ENCODE measurements around the gene IRGQ.

IRGQ gene

DNA sequence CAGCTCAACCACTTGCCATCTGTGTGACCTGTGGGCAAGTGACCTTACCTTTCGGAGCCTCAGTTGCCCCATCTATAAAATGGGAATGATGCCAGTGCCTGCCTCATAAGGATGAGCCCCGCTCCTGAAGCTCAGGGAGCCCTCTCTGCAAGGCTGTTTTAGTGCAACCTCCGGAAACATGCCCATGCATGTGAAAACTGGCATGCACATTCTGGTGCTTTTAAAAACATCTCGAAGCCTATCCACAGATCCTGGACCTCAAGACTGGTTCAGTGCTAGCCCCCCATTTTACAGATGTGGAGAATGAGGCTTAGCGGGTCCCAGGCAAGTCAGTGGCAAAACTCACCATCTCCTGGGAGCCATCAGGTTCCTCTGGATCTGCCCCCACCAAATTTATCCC is 38.1 kb upstream of the IRGQ start:
- no peak for ATAC-seq
- H3K4me3 Mint-ChIP-seq, result no peak overlapping the region
- no peaks in the 10 kb centered on the region for H3K36me3 Mint-ChIP-seq (ENCODE audit: low read depth)
- H3K27me3 Mint-ChIP-seq, result peaks cover 28% of the 10 kb centered on the region
- H3K4me1 Mint-ChIP-seq, result peaks cover 3% of the 10 kb centered on the region
- H3K9me3 Mint-ChIP-seq, result no peaks in the 10 kb centered on the region
- no peak overlapping the region for H3K27ac Mint-ChIP-seq
- no peak for DNase-seq

DNA sequence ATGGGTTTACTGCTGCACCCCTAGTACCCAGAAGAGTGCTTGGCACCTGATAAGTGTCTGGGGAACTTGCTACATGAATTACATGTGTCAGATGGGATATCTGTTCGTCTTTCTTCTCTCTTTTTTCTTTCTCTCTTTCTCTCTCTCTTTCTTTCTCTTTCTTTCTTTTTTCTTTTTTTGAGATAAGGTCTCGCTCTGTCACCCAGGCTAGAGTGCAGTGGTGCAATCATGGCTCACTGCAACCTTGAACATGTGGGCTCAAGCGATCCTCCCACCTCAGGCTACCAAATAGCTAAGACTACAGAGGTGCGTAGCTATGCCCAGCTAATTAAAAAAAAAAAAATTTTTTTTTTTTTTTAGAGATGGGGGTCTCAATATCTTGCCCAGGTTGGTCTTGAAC is 37.6 kb upstream of the IRGQ start:
- no peaks in the 10 kb centered on the region for H3K9me3 Mint-ChIP-seq
- no peaks in the 10 kb centered on the region for H3K36me3 Mint-ChIP-seq (ENCODE audit: low read depth)
- H3K4me3 Mint-ChIP-seq, result no peak overlapping the region
- DNase-seq, result no peak
- peaks cover 23% of the 10 kb centered on the region for H3K27me3 Mint-ChIP-seq
- H3K4me1 Mint-ChIP-seq, result no peaks in the 10 kb centered on the region
- H3K27ac Mint-ChIP-seq, result no peak overlapping the region
- no peak for ATAC-seq

DNA sequence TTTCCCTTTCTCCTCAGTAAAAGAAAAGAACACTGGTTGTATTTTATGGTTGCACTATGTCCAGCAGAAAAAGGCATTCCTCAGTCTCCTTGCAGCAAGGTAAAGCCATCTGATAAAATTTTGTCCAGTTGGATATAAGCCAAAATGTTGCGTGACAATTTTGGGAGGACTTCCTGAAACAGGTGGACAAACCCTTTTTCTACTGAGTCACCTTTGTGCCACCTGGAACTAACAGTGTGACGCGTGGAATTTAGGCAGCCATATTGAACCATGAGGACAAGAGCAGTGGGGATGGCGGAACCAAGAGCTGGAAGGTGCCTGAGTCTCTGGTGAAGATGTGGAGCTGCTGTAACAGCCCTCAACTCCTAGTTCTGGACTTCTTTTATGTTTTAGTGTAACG is 35.6 kb upstream of the IRGQ start:
- H3K4me1 Mint-ChIP-seq, result no peaks in the 10 kb centered on the region
- no peaks in the 10 kb centered on the region for H3K36me3 Mint-ChIP-seq (ENCODE audit: low read depth)
- no peak for DNase-seq
- no peaks in the 10 kb centered on the region for H3K9me3 Mint-ChIP-seq
- no peak overlapping the region for H3K4me3 Mint-ChIP-seq
- ATAC-seq, result no peak
- peaks cover 11% of the 10 kb centered on the region for H3K27me3 Mint-ChIP-seq
- no peak overlapping the region for H3K27ac Mint-ChIP-seq

DNA sequence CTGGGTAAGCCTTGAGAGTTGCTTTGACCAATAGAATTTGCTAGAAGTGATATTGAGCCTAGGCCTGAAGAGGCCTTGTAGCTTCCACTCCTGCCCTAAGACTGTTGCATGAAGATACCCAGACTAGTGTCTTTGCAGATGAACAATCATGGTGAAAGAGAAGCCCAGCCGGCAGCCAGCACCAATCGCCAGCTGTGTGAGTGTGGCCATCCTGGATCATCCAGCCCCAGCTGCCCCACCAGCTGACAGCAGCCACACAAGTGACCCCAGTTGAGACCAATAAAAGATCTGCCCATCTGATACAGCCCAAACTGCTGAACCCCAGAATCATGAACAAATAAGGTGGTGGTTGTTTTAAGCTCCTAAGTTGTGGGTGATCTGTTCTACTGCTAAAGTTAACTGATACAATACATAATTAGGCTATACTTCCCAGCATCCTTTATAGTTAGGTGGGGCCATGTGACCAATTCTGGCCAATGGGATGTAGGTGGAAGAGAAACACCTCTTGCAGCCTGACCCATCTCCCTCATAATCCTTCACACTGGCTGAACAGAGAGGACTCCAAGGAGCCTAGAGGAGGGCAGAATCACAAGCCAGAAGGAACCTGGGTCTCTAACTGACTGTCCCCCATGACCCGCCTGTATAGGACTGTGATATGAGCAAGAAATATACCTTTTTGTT is 32.9 kb upstream of the IRGQ start:
- H3K27ac Mint-ChIP-seq, result no peak overlapping the region
- H3K4me3 Mint-ChIP-seq, result no peak overlapping the region
- H3K9me3 Mint-ChIP-seq, result no peaks in the 10 kb centered on the region
- ATAC-seq (no peak), DNase-seq (no peak)
- peaks cover 4% of the 10 kb centered on the region for H3K27me3 Mint-ChIP-seq
- no peaks in the 10 kb centered on the region for H3K36me3 Mint-ChIP-seq (ENCODE audit: low read depth)
- H3K4me1 Mint-ChIP-seq, result peaks cover 13% of the 10 kb centered on the region

DNA sequence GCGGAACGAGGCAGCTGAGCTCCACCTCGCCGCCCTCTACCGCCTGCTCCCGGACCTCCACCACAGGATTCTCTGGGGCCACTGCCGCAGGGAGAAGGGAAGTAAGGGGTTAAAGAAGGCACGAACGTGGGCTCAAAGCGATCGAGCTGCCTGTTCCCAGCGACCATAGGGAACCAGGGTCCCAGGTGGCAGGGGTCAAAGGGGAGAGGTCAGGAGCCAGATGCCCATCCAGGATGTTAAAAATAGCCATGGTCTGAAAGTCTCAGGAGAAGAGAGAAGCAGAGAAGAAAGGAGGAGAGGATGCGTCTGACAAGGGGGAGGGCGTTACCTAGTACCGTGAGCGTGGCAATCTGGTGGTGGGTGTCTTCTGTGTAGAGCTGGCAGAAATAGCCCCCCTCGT is 30.9 kb upstream of the IRGQ start:
- H3K9me3 Mint-ChIP-seq, result no peaks in the 10 kb centered on the region
- ATAC-seq (no peak), DNase-seq (no peak)
- no peak overlapping the region for H3K4me3 Mint-ChIP-seq
- H3K36me3 Mint-ChIP-seq (ENCODE audit: low read depth), result no peaks in the 10 kb centered on the region
- H3K4me1 Mint-ChIP-seq, result peaks cover 13% of the 10 kb centered on the region
- H3K27ac Mint-ChIP-seq, result no peak overlapping the region
- H3K27me3 Mint-ChIP-seq, result peaks cover 2% of the 10 kb centered on the region

DNA sequence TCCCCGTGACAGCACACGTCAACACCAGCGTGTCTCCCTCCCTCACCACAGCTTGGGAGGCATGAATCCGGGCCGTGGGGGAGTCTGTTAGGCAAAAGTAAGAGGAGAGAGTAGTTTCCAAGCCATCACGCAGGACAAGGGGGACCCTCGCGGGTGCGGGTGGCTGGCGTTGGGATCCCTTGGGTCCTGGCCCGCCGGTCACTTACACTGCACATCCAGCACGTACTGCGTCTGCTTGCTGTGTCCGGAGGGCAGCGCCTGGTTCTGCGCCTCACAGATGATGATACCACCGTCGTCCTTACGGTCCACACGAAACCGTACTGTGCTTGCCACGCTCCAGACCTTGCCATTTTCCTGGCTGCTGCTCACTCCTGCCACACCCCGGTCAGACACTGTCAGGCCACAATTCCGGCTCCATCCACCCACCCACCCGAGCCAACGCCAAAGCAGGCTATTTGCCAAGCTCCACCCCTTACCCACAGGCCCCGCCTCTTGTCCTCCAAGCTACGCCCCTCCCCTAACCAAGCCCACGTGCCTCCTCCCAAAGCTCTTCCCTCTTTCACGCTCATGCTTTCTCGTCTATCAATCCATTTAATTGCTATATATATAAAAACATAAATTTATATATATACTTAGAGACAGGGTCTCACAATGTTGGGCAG is 30.1 kb upstream of the IRGQ start:
- no peak for ATAC-seq
- peaks cover 2% of the 10 kb centered on the region for H3K27me3 Mint-ChIP-seq
- no peak overlapping the region for H3K4me3 Mint-ChIP-seq
- no peaks in the 10 kb centered on the region for H3K9me3 Mint-ChIP-seq
- DNase-seq, result peak; percentile 37
- H3K36me3 Mint-ChIP-seq (ENCODE audit: low read depth), result no peaks in the 10 kb centered on the region
- no peak overlapping the region for H3K27ac Mint-ChIP-seq
- H3K4me1 Mint-ChIP-seq, result peaks cover 13% of the 10 kb centered on the region

- peak; percentile 78 for ATAC-seq
- H3K27me3 Mint-ChIP-seq, result peaks cover 2% of the 10 kb centered on the region
- H3K4me1 Mint-ChIP-seq, result peaks cover 21% of the 10 kb centered on the region
- H3K27ac Mint-ChIP-seq, result no peak overlapping the region
- H3K9me3 Mint-ChIP-seq, result no peaks in the 10 kb centered on the region
- H3K4me3 Mint-ChIP-seq, result no peak overlapping the region
- no peaks in the 10 kb centered on the region for H3K36me3 Mint-ChIP-seq (ENCODE audit: low read depth)
- peak; percentile 88 for DNase-seq
Observed at GRCh38 chr19:43624933-43625332, 29.0 kb upstream of the IRGQ start.

- H3K4me3 Mint-ChIP-seq, result no peak overlapping the region
- no peaks in the 10 kb centered on the region for H3K9me3 Mint-ChIP-seq
- no peak overlapping the region for H3K27ac Mint-ChIP-seq
- DNase-seq (no peak), ATAC-seq (no peak)
- H3K36me3 Mint-ChIP-seq (ENCODE audit: low read depth), result no peaks in the 10 kb centered on the region
- peaks cover 27% of the 10 kb centered on the region for H3K4me1 Mint-ChIP-seq
- peaks cover 2% of the 10 kb centered on the region for H3K27me3 Mint-ChIP-seq
Observed at GRCh38 chr19:43623889-43624670, 28.1 kb upstream of the IRGQ start.

DNA sequence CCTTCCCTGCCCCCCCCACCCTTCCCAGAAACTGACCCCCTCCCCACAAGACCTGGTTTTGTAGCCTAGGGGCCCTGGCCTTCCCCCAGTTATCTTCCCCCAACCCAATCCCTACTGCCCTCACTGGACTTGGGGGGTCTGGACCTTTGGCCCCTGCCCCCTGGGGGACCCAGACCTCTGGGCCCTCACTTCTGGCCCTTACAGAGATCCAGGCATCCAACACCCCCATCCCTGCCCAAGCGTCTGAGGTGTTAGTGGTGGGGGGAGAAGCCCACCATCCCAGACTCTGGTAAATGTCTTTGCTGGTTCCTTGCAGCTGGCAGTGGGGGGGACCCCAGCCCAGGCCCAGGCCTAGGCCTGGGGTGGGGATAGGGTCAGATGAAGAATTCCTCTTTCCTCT is 27.0 kb upstream of the IRGQ start:
- DNase-seq (no peak), ATAC-seq (no peak)
- Mint-ChIP-seq H3K27me3 (peaks cover 2% of the 10 kb centered on the region), H3K36me3 (ENCODE audit: low read depth) (no peaks in the 10 kb centered on the region), H3K4me1 (peaks cover 31% of the 10 kb centered on the region), H3K4me3 (no peak overlapping the region), H3K27ac (no peak overlapping the region), H3K9me3 (no peaks in the 10 kb centered on the region)

GRCh38 chr19:43622070-43622469 is 26.1 kb upstream of the IRGQ start:
- Mint-ChIP-seq H3K27me3 (no peaks in the 10 kb centered on the region), H3K9me3 (no peaks in the 10 kb centered on the region), H3K27ac (no peak overlapping the region), H3K4me3 (no peak overlapping the region), H3K36me3 (ENCODE audit: low read depth) (no peaks in the 10 kb centered on the region), H3K4me1 (peaks cover 31% of the 10 kb centered on the region)
- ATAC-seq (no peak), DNase-seq (no peak)

GRCh38 chr19:43620061-43621001 is 24.4 kb upstream of the IRGQ start:
- Mint-ChIP-seq H3K4me3 (peak overlapping the region; percentile 93), H3K36me3 (ENCODE audit: low read depth) (no peaks in the 10 kb centered on the region), H3K9me3 (no peaks in the 10 kb centered on the region), H3K4me1 (peaks cover 27% of the 10 kb centered on the region), H3K27ac (peak overlapping the region; percentile 98), H3K27me3 (no peaks in the 10 kb centered on the region)
- DNase-seq, result peak; percentile 91
- ATAC-seq, result peak; percentile 1

DNA sequence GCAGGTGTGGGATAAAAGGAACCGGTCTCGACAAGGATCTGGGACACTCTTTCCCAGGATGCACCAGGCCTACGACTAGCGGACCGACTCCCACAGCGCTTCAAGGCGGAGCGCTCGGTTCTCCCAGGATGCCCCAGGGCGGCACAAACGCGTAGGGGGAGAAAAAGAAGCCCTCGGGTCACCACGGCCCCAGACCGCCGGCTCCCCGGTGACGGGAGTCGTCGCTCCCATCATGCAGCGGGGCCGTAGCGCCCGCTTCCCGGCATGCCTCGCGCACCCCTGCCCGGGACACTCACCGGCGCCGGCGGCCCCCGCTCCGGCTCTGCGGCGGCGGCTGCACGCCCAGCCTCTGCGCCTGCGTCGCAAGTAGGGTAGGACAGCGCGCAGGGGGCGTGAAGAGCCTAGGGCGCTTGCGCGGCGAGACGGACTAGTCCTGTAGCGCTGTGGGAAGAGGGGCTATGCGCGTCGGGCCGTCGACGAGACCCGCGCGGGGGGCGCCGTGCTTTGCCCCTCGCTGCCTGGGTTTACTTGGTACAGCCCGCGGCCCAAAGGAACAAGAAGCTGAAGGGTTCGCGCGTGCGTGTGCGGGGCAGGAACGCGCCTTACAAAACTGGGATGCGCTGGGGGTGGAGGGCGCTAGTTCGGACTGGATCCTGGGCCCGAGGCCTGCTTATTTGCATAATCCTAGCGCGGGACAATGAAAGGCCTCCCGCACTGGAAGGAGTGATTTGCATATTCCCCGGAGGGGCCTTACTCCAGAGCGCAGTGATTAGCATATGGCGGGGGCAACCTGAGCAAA is 23.5 kb upstream of the IRGQ start, which contains the start of gene ZNF428:
Gene ZNF428, minus strand, starts transcription at position 368 of the 799 bp plus-strand sequence. CDS start 5,325 bp downstream, outside the sequence.
- Mint-ChIP-seq H3K36me3 (ENCODE audit: low read depth) (no peaks in the 10 kb centered on the region), H3K9me3 (no peaks in the 10 kb centered on the region), H3K27ac (peak within 1 kb of the TSS; percentile 98), H3K4me3 (peak within 1 kb of the TSS; percentile 93), H3K27me3 (no peaks in the 10 kb centered on the region), H3K4me1 (peaks cover 20% of the 10 kb centered on the region)
- DNase-seq (peak; percentile 87), ATAC-seq (peak; percentile 88)

DNA sequence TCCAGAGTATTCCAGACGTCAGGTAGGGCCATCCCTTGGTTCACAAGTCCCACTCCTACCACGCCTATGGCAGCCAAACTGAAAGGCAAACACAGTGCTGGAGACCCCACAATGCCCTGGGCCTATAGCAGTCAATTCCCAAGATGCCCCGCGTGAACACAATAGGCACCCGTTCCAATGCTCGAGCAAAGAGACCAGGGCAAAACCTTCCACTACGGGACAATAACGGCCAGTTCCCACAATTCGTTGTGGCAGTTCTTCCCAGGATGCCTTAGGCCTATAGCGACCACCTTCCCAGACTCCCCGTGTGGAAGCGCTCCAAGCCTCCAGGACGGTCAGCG is 23.0 kb upstream of the IRGQ start:
- peak; percentile 67 for DNase-seq
- H3K4me1 Mint-ChIP-seq, result peaks cover 18% of the 10 kb centered on the region

More for the DNA sequence above, 23.0 kb upstream of the IRGQ start:
- ATAC-seq, result peak; percentile 67
- Mint-ChIP-seq H3K36me3 (ENCODE audit: low read depth) (no peaks in the 10 kb centered on the region), H3K27me3 (no peaks in the 10 kb centered on the region), H3K9me3 (no peaks in the 10 kb centered on the region), H3K4me3 (peak overlapping the region; percentile 93), H3K27ac (peak overlapping the region; percentile 98)
